K562 (cell line): ENCODE data around the gene SFMBT2.

Source experiments
- ELF1 ChIP-seq: fragments of 200-800 bp; sonication (Bioruptor generic); IDR thresholded peaks from 2 replicates; pipeline ENCODE4 v1.6.1; 2016; ENCODE audit warnings: missing genetic modification characterization, missing compliant biosample characterization
- NFYB ChIP-seq: IDR thresholded peaks from 2 replicates; pipeline ENCODE4 v1.6.1; 2011; ENCODE audit warnings: mild to moderate bottlenecking, moderate library complexity; ENCODE audit not compliant: insufficient read length; ENCODE audit errors: extremely low read depth
- POLR2AphosphoS5 ChIP-seq: IDR thresholded peaks from 2 replicates; pipeline ENCODE4 v1.6.1; 2011; ENCODE audit warnings: mild to moderate bottlenecking, low read depth, low read length, moderate library complexity; ENCODE audit not compliant: control insufficient read depth, insufficient read depth

DNA sequence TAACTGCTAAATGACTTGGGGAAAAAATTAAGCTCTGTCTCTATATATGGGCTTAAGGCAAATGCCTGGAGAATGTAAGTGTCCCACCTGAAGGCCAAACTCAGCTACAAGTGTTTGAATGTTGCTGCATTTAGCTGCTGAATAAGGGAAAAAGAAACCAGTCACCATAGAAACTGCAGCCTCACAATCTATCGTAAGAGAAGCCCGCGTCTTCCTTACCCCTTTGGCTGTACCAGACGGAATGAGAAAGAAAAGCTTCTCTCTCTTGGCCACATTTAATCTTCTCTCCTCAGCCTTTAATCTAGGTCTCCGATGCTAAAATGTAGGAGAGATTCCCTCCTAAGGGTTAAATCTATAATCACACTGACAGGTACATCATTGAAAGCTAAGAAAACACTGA is 147.2 kb downstream of the SFMBT2 start:
- TF ChIP-seq ELF1 = no peak
- no peak for TF ChIP-seq POLR2AphosphoS5
- TF ChIP-seq NFYB = no peak
